Left ventricle myocardium inferior (tissue), 1 donor: ENCODE results near the gene LMBR1L. TPM values are rescaled to one million over a fixed set of nuclear protein-coding genes. Genes with fewer than 3 reads are reported as not detected.

Experiments
- DNase-seq: peaks from one replicate; pipeline ENCODE4 v3.0.0-alpha.2; 2020
- H3K27ac ChIP-seq: fragments of 200-600 bp; replicated peaks from 2 replicates; pipeline ENCODE4 v1.8.0; 2021
- H3K27me3 ChIP-seq: fragments of 200-600 bp; 2 replicates; pipeline ENCODE4 v1.8.0; 2021; ENCODE audit warnings: low read depth
- H3K36me3 ChIP-seq: fragments of 200-600 bp; 2 replicates; pipeline ENCODE4 v1.8.0; 2021
- H3K4me1 ChIP-seq: fragments of 200-600 bp; 2 replicates; pipeline ENCODE4 v1.8.0; 2021
- H3K4me3 ChIP-seq: fragments of 200-600 bp; 2 replicates; pipeline ENCODE4 v1.8.0; 2021; ENCODE audit warnings: mild to moderate bottlenecking, moderate library complexity
- H3K9me3 ChIP-seq: fragments of 200-600 bp; replicated peaks from 2 replicates; pipeline ENCODE4 v1.8.0; 2021
- CTCF ChIP-seq: fragments of 200-600 bp; IDR thresholded peaks from 2 replicates; pipeline ENCODE4 v1.8.0; 2021; ENCODE audit warnings: antibody characterized with exemption, mild to moderate bottlenecking, borderline replicate concordance
- intact Hi-C: fragments of 100-400 bp; cut with micrococcal nuclease; formaldehyde crosslinking; loops from one replicate; pipeline ENCODE4 v1.11.0; 2022
- total RNA-seq: library from RNA; stranded (reverse); fragmentation: NEBNext Ultra II Directional; extraction: Animal tissue kit (Norgen Biotek cat#: 25700); gene quantifications from one replicate; pipeline ENCODE4 v1.2.1, GENCODE V29; 2021
- donor health status: DM: no; HTN: yes; CAD: no; lungs with severe emphysema.

Gene LMBR1L
- total RNA-seq, 1 donor from 2014 or later = 27.5 TPM

DNA sequence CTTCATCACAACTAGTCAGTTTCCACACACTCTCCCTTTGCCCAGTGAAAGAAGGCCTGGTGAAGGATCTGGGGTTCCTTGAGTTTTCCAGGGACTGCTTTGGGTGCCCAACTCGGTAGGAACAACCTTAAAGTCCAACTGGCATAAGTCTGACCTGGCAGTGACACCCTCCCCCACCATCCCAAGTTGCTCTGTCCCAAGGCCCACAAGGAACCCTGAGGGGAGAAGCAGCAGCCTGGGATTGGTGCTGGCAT is 51.7 kb downstream of the LMBR1L start:
- Histone ChIP-seq H3K4me1 (peaks cover 74% of the 10 kb centered on the region), H3K4me3 (peak overlapping the region; percentile 99), H3K9me3 (no peaks in the 10 kb centered on the region), H3K27me3 (no peaks in the 10 kb centered on the region), H3K36me3 (peaks cover 9% of the 10 kb centered on the region), H3K27ac (peak overlapping the region; percentile 100)
- no peak for DNase-seq
- intact Hi-C loops = no loop called here
- TF ChIP-seq CTCF = no peak

- intact Hi-C loops = no loop called here
- Histone ChIP-seq H3K27me3 (no peaks in the 10 kb centered on the region), H3K9me3 (no peaks in the 10 kb centered on the region), H3K36me3 (peaks cover 14% of the 10 kb centered on the region), H3K27ac (peak overlapping the region; percentile 100), H3K4me3 (peak overlapping the region; percentile 99), H3K4me1 (peaks cover 74% of the 10 kb centered on the region)
- no peak for DNase-seq
- no peak for TF ChIP-seq CTCF
These were observed 52.1 kb downstream of the LMBR1L start for GRCh38 chr12:49058366-49059044.

- no peaks in the 10 kb centered on the region for H3K9me3 ChIP-seq
- no peak for TF ChIP-seq CTCF
- H3K27me3 ChIP-seq = no peaks in the 10 kb centered on the region
- no peak for DNase-seq
- intact Hi-C loops = no loop called here
- H3K36me3 ChIP-seq = peaks cover 20% of the 10 kb centered on the region
- H3K4me1 ChIP-seq = peaks cover 74% of the 10 kb centered on the region
- H3K4me3 ChIP-seq = peak overlapping the region; percentile 99
- H3K27ac ChIP-seq = peak overlapping the region; percentile 100
These were observed 52.8 kb downstream of the LMBR1L start for GRCh38 chr12:49057888-49058287.

GRCh38 chr12:49055978-49056754 is 54.5 kb downstream of the LMBR1L start:
- peaks cover 37% of the 10 kb centered on the region for H3K36me3 ChIP-seq
- H3K9me3 ChIP-seq = no peaks in the 10 kb centered on the region
- DNase-seq = peak; percentile 45
- intact Hi-C loops = no loop called here
- peak overlapping the region; percentile 100 for H3K27ac ChIP-seq
- TF ChIP-seq CTCF = no peak
- peak overlapping the region; percentile 99 for H3K4me3 ChIP-seq
- no peaks in the 10 kb centered on the region for H3K27me3 ChIP-seq
- H3K4me1 ChIP-seq = peaks cover 67% of the 10 kb centered on the region

DNA sequence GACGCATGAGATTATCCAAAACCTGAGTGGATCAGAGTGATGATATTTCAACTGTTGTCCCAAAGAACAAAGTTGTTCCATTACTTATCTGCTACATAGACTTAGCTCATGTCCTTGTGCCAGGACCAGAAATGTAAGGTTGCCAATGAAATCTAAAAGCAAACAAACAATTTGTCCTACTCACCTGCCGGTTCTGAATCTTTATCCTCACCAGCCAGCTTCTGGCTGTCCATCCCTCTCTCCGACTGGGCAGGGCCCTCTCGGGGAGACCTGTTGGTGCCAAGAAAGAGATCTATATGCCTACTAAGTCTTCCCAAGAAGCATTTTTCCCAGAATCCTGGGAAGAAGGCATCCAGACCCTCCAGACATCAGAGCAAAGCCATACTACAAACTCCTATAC is 55.6 kb downstream of the LMBR1L start:
- Histone ChIP-seq H3K4me3 (no peak overlapping the region), H3K27ac (no peak overlapping the region), H3K27me3 (no peaks in the 10 kb centered on the region), H3K36me3 (peaks cover 48% of the 10 kb centered on the region), H3K4me1 (peaks cover 57% of the 10 kb centered on the region), H3K9me3 (no peaks in the 10 kb centered on the region)
- DNase-seq = no peak
- intact Hi-C loops = no loop called here
- TF ChIP-seq CTCF = no peak
